ENCODE results near the gene FAM163B. TPM values are rescaled to one million over a fixed set of nuclear protein-coding genes. Genes with fewer than 3 reads are reported as not detected.
A peak's percentile ranks its signal among the peaks of the same experiment; 100 is the strongest.

FAM163B gene
- total RNA-seq, 2 donors from 2014 or later: 1.2 TPM; not detected in 1

DNA sequence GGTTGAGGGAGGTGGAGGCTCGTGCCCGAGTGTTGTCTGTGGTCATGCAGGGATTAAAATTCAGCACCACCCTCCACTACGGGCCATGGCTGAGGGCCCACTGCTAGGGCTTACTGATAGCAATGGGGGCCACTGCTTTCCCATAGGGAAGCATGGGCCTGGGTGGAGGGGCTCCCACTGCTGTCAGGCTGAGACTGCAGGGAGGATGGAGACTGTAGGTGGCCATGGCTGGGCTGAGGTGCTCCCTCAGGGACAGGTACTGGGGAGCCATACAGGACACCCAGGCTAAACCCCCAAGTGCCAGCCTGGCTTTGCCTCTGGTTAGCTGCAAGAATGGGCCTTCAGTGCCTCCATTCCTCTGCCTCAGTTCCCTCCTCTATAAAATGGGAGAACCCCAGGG, 26.1 kb downstream of the FAM163B start:
- TF ChIP-seq, protein P1, sequence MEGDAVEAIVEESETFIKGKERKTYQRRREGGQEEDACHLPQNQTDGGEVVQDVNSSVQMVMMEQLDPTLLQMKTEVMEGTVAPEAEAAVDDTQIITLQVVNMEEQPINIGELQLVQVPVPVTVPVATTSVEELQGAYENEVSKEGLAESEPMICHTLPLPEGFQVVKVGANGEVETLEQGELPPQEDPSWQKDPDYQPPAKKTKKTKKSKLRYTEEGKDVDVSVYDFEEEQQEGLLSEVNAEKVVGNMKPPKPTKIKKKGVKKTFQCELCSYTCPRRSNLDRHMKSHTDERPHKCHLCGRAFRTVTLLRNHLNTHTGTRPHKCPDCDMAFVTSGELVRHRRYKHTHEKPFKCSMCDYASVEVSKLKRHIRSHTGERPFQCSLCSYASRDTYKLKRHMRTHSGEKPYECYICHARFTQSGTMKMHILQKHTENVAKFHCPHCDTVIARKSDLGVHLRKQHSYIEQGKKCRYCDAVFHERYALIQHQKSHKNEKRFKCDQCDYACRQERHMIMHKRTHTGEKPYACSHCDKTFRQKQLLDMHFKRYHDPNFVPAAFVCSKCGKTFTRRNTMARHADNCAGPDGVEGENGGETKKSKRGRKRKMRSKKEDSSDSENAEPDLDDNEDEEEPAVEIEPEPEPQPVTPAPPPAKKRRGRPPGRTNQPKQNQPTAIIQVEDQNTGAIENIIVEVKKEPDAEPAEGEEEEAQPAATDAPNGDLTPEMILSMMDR (IDR thresholded peaks at IDR 0.05): no peak
- H3K9ac ChIP-seq (ENCODE audit: low read depth in 2 of 2, low read length in 2 of 2): no peak overlapping the region
- H3K27me3 ChIP-seq: peaks cover 7% of the 10 kb centered on the region

DNA sequence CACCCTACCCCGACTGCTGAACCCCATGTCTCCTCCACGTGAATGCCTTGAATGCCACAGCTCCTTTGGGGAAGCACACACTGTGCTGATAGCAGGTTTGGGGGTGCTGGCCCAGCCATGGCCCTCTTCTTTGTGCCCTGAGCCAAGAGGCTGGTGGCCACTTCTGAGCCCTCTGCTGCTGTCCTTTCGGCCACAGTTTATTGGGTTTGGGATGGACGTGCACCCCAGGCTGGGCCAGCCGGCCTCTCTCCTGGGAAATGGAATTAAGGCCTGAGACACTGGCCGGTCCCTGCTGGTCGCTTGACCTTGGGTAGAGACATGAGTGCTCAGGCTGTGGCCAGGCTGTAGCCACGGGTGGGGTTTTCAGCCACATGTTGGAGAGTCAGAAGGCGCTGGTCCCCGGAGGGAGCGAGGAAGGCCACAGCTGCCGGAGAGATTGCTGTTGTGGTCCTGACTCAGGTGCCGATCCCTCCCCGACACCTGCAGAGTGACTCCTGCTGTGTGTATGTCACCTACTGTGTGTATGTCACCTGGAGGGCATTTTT, 26.6 kb downstream of the FAM163B start:
- TF ChIP-seq, protein P1 (IDR thresholded peaks at IDR 0.05): no peak
- intact Hi-C loops (cut with DNase I): no loop called here
- no peaks in the 10 kb centered on the region for H3K9me3 ChIP-seq
- H3K27ac ChIP-seq: no peak overlapping the region
- no peak for DNase-seq
- H3K27me3 ChIP-seq: peaks cover 7% of the 10 kb centered on the region
- no peak overlapping the region for H3K9ac ChIP-seq (ENCODE audit: low read depth in 2 of 2, low read length in 2 of 2)
- no peak overlapping the region for H3K4me3 ChIP-seq
- peaks cover 11% of the 10 kb centered on the region for H3K4me1 ChIP-seq
- H3K36me3 ChIP-seq: no peaks in the 10 kb centered on the region

More for the DNA sequence above, 26.1 kb downstream of the FAM163B start:
- H3K9me3 ChIP-seq: no peaks in the 10 kb centered on the region
- no peak for DNase-seq
- H3K36me3 ChIP-seq: no peaks in the 10 kb centered on the region
- H3K4me1 ChIP-seq: peaks cover 11% of the 10 kb centered on the region
- H3K27ac ChIP-seq: no peak overlapping the region
- H3K4me3 ChIP-seq: no peak overlapping the region
- intact Hi-C loops (cut with DNase I): no loop called here

DNA sequence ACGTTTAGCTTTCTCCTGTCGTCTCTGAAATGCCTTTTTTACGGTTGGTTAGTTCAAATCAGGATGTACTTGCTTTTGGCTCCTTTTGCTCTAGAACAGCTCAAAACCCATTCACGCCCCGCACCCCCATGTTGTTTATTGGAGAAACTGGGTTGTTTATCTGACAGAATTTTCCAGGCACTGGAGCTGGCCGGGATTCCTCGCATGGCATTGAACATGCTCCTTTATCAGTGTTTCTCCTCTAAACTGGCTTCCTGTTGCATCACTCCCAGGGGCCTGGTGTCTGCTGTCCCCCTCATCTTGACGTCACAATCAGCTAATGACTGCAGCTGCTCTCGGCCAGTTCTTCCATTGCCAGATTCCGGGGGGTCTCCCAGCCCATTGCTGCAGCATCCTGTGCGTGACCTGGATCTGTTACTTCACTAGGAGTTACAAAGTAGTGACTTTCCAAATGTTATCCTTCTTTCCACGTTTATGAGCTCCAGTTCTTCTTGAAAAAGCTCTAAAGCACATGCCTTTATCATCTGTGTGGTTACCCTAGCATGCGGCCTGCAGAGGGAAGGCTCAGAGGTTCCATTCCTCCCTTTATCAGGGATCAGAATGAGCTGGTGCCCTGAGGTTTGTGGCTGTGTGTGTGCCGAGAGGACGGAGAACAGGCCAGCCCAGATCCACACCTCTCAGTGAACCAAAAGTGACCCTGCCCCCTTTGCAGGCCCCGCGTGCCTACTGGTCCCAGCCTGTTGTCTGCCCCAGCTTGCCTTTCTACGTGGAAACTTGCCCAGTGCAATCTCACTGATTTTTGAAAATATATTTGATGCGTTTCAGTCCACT, 27.5 kb downstream of the FAM163B start:
- Histone ChIP-seq H3K9ac (ENCODE audit: low read depth in 2 of 2, low read length in 2 of 2) (peak overlapping the region in 1 of 2 donors; percentile 46), H3K9me3 (no peaks in the 10 kb centered on the region), H3K27ac (no peak overlapping the region), H3K27me3 (peaks cover 7% of the 10 kb centered on the region), H3K36me3 (no peaks in the 10 kb centered on the region), H3K4me3 (no peak overlapping the region), H3K4me1 (peaks cover 11% of the 10 kb centered on the region)
- TF ChIP-seq, protein P1 (IDR thresholded peaks at IDR 0.05): no peak
- intact Hi-C loops (cut with DNase I): no loop called here
- no peak for DNase-seq

DNA sequence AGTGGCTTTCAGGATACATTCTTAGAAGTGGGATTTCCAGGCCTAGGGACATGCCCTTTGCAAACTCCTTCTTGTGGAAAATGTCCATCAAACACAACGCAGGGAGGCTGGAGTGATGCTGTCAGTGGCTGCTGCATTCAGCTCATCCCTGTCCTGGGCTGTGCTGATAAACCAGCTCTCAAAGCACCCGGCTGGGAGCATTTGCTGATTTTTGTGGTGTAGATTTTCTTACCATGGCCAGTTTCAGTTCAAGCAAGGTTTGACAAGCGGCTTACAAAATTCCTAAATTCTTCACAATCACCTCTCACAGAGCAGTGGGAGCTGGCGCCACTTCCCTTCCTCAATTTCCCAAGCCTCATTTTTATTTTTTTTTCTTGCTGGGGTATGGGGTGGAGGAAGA, 28.2 kb downstream of the FAM163B start:
- no peak for DNase-seq
- peaks cover under 1% of the 10 kb centered on the region for H3K27me3 ChIP-seq
- no peaks in the 10 kb centered on the region for H3K9me3 ChIP-seq
- no peak overlapping the region for H3K9ac ChIP-seq (ENCODE audit: low read depth in 2 of 2, low read length in 2 of 2)
- H3K27ac ChIP-seq: no peak overlapping the region
- TF ChIP-seq, protein P1 (IDR thresholded peaks at IDR 0.05): no peak
- H3K4me1 ChIP-seq: peaks cover 11% of the 10 kb centered on the region
- intact Hi-C loops (cut with DNase I): no loop called here
- no peaks in the 10 kb centered on the region for H3K36me3 ChIP-seq
- H3K4me3 ChIP-seq: no peak overlapping the region

DNA sequence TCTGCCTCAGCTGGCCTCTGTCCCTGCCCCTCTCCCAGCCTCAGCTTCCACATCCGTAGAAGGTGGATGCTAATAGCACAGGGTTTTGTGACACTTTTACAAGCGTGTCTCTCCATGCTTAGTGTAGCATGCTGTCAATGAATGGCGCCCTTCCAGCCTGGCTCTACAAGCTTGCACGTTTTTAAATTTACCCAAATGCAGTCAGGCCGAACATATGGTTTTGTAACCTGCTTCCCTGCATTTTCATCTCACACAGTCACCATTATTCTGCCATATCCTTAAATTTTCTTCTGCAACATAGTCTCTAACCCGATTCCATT, 28.8 kb downstream of the FAM163B start:
- no peak for DNase-seq
- Histone ChIP-seq H3K9ac (ENCODE audit: low read depth in 2 of 2, low read length in 2 of 2) (no peak overlapping the region), H3K27ac (no peak overlapping the region), H3K36me3 (no peaks in the 10 kb centered on the region), H3K9me3 (no peaks in the 10 kb centered on the region), H3K4me1 (peaks cover 11% of the 10 kb centered on the region), H3K4me3 (no peak overlapping the region), H3K27me3 (no peaks in the 10 kb centered on the region)
- TF ChIP-seq, protein P1 (IDR thresholded peaks at IDR 0.05): no peak
- intact Hi-C loops (cut with DNase I): no loop called here
